ENCODE data around the gene FBXO36.
A peak's percentile ranks its signal among the peaks of the same experiment; 100 is the strongest.

The FBXO36 gene

DNA sequence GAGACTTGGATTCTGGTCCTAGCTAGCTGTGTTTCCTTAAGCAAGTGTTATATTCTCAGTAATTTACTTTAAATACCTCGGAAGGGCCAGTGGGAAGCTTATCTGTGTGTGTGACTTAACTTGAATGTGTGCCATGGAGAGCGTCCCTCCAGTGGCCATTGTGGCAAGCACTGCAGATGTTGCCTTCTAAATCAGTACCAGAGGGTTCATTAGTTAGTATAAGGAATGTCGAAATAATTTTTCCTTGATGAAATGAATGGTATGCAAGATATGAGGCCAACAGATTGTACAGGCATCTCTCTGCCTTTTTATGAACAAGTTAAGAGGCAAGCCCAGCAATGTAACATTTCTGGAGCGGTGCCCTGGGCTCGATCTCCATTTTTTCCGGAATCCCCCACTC, 52.0 kb downstream of the FBXO36 start:
- DNase-seq = no peak

DNA sequence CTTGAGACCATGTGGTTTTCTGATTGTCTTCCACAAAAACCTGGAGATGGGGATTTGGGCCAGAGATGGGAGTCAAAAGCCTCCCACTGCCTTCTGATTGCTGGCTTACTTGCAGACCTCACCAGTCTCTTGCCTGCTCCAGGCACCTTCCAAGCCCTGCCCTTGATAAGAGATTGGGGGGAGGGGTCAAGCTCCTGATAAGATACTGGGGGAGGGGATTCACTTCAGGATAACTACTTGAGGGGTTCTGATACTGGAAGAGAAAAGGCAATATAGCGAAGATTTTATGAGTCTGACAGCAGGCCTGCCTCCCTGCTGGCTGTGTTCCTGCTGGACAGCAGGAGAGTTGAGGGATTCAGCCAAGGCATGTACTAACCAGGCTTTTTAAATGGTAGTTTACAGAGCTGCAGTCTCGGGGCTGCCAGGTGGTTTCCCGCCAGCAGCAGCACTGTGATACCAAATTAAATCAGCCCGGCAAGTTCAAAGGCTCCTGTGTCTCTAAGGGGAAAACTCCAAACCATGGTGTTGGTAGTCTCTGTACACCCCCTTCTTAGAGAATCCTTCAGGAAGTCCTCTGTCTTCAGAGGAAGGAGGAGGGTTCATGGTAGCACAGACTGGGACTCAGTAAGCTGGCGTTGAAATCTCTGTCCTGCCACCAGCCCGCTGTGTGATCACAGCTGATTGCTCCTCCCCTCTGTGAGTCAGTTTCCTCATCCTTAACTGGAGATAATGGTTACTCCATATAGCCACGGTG, 58.3 kb downstream of the FBXO36 start:
- peak; percentile 66 for DNase-seq

DNA sequence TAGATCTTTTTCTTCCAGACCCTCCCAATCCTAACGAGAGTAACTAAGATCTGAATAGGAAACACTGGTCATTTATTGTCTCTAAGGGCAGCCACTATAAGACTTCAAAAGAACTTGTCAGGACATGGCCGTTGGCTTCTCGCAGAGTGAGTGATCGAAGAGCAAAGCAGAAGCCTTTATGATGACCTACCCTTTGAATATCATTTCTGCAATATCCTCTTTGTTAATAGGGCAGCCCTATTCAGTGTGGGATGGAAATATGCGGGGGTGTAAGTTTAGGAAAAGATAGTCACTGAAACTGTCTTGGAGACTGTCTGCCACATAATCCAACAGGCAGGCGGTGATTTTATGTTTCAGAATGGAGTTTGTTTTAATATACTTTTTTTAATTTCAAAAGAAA, 70.9 kb downstream of the FBXO36 start:
- DNase-seq = no peak

DNA sequence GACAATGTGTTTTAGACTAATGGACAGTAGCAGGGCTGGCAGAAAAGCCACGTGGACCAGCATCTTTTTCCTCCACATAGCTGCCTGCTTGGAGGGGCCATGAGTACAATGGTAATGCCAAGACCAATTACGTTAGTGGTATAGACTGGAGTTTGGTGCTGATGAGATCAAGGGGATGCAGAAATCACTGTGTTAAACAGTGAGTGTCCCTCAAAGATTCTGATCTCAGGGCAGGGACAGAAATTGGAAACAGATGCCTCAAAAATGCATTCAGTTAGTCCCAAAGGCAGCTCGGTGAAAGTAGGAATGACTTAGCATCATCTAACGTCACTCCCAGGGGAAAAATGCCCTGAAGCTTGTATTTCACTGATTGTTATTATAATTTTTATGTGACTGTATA, 74.0 kb downstream of the FBXO36 start:
- DNase-seq = no peak

GRCh38 chr2:229997565-229997964, 75.3 kb downstream of the FBXO36 start:
- DNase-seq = no peak

- DNase-seq = no peak
These were observed 78.0 kb downstream of the FBXO36 start for GRCh38 chr2:230000118-230000841.

DNA sequence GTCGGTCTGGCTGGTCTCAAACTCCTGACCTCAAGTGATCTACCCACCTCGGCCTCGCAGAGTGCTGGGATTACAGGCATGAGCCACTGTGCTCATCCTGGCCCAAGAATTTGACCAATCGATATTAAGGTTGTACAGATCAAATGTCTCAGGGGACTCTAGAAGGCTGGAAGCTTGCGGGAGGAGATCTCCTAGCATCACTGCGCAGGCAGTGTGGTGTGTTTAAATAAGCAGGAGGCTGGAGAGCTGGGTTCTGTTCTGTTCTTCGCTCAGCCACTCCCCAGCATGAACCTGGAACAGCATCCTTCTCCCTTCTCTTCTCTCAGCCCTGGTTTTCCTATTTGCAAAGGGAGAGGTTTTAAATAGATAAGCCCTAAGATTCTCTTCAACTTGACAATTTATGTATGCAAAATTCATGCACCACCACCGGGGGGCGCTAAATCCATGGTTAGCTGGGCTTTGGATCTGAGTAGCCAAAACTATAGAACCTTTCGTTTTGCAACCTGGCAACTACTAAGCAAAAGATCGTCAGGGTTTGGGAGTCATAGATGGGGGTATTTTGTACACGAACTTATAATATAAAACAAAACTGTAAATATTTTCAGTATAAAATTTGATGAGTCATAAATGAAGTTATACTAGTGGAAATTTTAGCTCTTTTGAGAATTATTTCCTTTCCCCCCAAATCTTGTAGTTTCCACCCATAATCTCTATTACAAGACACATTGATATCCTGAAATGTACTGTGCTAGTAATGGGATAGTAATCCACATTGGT, 85.8 kb downstream of the FBXO36 start:
- peak; percentile 81 for DNase-seq

DNA sequence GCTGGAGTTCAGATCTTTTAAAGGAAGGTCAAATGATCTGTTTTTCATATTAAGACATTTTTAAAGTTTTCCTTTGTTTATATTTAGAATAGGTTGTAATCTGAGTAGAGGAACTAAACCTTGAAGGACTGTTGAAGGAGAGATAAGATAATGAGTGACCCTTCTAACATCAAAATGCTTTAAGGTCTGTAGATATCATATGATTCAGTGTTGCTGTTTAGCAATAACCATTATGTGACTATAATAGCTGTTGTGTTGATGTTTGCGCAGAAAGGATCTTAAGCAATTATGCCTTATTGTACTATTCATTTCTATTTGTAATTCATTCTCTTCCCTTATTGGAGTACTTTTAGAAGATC, 86.4 kb downstream of the FBXO36 start:
- DNase-seq = no peak

DNA sequence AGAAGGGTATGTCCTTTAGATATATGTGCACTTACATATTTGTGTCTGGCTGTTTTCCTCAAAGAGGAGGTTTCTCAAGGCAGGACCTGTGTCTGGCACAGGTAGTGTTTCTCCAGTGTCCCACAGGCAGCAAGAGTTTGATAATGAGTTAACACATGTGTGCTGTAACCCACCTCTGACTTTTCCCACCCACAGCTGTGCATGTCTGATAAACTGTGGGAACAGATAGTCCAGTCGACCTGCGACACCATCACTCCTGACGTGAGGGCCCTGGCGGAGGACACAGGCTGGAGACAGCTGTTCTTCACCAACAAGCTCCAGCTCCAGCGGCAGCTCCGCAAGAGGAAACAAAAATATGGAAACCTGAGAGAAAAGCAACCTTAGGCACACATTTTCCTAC, 88.2 kb downstream of the FBXO36 start:
- DNase-seq = no peak

DNA sequence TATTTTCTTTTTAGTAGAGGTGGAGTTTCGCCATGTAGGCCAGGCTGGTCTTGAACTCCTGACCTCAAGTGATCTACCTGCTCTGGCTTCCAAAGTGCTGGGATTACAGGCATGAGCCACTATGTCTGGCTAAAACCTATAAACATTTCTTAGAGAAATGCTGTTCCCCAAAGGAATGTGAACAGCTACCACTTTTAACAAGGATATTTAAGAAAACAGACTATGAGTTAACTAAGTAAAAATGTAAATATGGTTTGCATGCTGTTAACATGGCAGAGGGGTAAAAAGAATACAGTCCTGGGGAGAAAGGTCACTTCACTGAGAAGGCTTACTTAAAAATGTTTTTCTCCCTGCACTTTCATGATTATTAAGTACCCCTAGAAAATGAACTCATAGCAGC, 89.3 kb downstream of the FBXO36 start:
- no peak for DNase-seq

GRCh38 chr2:230012267-230012884, 90.1 kb downstream of the FBXO36 start:
- DNase-seq = no peak

- DNase-seq = no peak
These were observed 94.5 kb downstream of the FBXO36 start for GRCh38 chr2:230016844-230017243.

GRCh38 chr2:230018153-230018552, 95.8 kb downstream of the FBXO36 start:
- DNase-seq = no peak

DNA sequence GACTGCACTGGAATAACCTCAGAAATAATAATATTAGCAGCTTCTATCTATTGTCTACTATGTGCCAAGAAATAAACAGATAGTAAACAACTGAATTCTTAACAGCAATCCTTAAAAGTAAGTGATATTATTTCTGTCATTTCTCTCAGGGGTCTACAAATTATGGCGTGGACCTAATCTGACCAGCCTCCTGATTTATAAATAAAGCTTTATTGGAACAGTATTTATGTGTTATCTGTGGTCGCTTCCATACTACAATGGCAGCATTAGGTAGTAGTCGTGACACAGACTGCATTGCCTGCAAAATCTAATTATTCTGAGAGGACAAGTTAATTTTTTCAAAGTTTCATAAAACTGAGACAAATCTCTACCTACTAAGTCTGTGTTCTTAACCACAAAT, 97.4 kb downstream of the FBXO36 start:
- DNase-seq = no peak

- DNase-seq = no peak
These were observed 101.0 kb downstream of the FBXO36 start for GRCh38 chr2:230023313-230023712.

- DNase-seq = no peak
These were observed 119.9 kb downstream of the FBXO36 start for GRCh38 chr2:230042195-230042594.

GRCh38 chr2:230043025-230043424, 120.7 kb downstream of the FBXO36 start:
- no peak for DNase-seq

GRCh38 chr2:230043461-230043860, 121.2 kb downstream of the FBXO36 start:
- DNase-seq = no peak

DNA sequence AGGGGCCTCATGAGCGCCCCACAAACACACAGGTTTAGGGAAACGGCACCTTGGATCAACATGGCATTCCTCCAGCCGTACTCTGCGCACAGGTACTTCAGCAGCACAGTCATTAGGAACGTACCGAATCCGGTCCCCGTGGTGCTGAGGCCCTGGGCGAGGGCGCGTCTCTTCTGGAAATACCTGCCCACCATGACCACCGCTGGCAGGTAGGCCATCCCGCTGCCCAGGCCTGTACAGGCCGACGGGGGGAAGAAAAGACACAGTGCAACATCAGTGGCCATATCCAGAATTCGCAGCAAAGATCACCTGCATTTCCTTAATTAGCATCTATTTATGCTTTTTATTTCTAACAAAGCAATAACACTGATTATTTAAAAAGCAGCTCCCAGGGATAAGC, 124.2 kb downstream of the FBXO36 start:
- DNase-seq = peak; percentile 16

DNA sequence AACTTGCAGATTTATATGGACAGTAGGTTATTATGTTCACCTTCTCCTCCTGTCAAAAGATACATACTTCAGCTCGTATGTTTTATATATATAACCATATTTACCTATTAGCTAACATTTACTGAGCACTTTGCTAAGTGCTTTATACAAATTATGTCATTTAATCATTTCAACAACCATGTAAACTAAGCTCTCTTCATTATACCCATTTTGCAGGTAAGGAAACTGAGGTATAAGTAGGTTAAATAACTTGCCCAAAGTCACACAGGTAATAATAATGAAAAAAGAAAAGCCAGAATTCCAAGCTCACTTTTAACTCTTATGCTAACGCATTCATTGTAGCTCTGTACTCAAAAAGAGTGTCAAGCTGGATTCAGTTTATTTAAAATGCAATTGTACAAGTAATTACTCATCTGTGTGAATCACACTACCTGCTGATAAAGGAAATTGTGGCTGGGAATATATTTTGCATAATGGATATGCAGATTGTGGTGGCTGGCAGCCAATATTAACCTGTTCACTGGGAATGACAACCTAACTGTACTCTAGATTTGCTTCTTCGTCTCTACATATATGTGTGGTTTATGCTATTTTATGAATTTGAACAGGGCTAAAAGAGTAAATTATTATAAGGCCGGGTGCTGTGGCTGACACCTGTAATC, 125.8 kb downstream of the FBXO36 start:
- no peak for DNase-seq

DNA sequence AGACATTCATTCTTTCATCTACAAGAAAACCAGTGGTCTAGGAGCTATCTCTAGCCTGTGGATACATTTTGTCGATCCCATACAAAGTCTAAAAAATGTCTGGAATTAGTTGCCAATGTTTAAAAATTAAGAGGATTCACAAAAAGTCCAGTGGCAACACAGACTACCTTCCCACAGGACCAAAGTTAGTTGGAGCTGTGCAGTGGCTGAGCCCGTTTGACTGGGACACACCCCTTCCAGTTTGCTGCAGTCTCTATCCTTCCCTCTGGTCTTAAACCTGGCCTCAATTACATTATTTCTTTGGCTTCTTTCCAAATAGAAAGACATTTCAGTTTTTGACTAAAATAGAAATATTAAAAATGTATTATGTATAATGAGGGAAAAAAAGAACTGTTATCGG, 127.8 kb downstream of the FBXO36 start:
- DNase-seq = no peak

GRCh38 chr2:230052299-230052698, 130.0 kb downstream of the FBXO36 start:
- DNase-seq = no peak
